T1000 (cell line): ENCODE measurements around the gene ALB.

Source experiments
- DNase-seq: peaks from one replicate; lab custom pipeline; 2025; ENCODE audit warnings: mixed read lengths; lab: John Stamatoyannopoulos, UW

Gene ALB

GRCh38 chr4:73408181-73408867 is 4.2 kb downstream of the ALB start:
- no peak for DNase-seq

GRCh38 chr4:73409012-73409862 is 5.2 kb downstream of the ALB start:
- DNase-seq, result no peak

- DNase-seq, result no peak
These were observed 6.0 kb downstream of the ALB start for GRCh38 chr4:73409978-73410548.

GRCh38 chr4:73410916-73411730 is 7.0 kb downstream of the ALB start:
- DNase-seq, result no peak

GRCh38 chr4:73411731-73412414 is 7.8 kb downstream of the ALB start:
- no peak for DNase-seq

GRCh38 chr4:73413294-73413755 is 9.2 kb downstream of the ALB start:
- no peak for DNase-seq

- no peak for DNase-seq
These were observed 10.8 kb downstream of the ALB start for GRCh38 chr4:73414936-73415271.

- no peak for DNase-seq
These were observed 11.7 kb downstream of the ALB start for GRCh38 chr4:73415807-73416238.

GRCh38 chr4:73416423-73417087 is 12.5 kb downstream of the ALB start:
- DNase-seq, result no peak

- DNase-seq, result no peak
These were observed 13.3 kb downstream of the ALB start for GRCh38 chr4:73417342-73417741.

- DNase-seq, result no peak
These were observed 13.9 kb downstream of the ALB start for GRCh38 chr4:73417973-73418372.

GRCh38 chr4:73418677-73419076 is 14.6 kb downstream of the ALB start:
- DNase-seq, result no peak

- no peak for DNase-seq
These were observed 15.3 kb downstream of the ALB start for GRCh38 chr4:73419106-73420038.

GRCh38 chr4:73420615-73421014 is 16.5 kb downstream of the ALB start:
- no peak for DNase-seq

GRCh38 chr4:73421708-73422457 is 17.8 kb downstream of the ALB start:
- no peak for DNase-seq

- no peak for DNase-seq
These were observed 18.3 kb downstream of the ALB start for GRCh38 chr4:73422458-73422752.

- DNase-seq, result no peak
These were observed 19.1 kb downstream of the ALB start for GRCh38 chr4:73423184-73423583.

- DNase-seq, result no peak
These were observed 22.6 kb downstream of the ALB start for GRCh38 chr4:73426666-73427065.

GRCh38 chr4:73429118-73429517 is 25.0 kb downstream of the ALB start:
- no peak for DNase-seq
